Testis (tissue), 3 donors: ENCODE results near the gene CDH24. TPM values are rescaled to one million over a fixed set of nuclear protein-coding genes. Genes with fewer than 3 reads are reported as not detected.

Experiments
- DNase-seq: peaks from one replicate; pipeline ENCODE4 v3.0.0-alpha.2; 2019
- H3K27ac ChIP-seq, 2 donors: fragments of 200-600 bp; sonication (generic); one replicate each; pipeline ENCODE4 v1.5.1; 2019
- H3K27me3 ChIP-seq: fragments of 200-600 bp; sonication (generic); one replicate; pipeline ENCODE4 v1.5.1; 2019
- H3K36me3 ChIP-seq: fragments of 200-600 bp; sonication (generic); one replicate; pipeline ENCODE4 v1.5.1; 2017; ENCODE audit warnings: low read depth; ENCODE audit errors: missing control alignments
- H3K4me1 ChIP-seq: fragments of 200-600 bp; sonication (generic); one replicate; pipeline ENCODE4 v1.5.1; 2019
- H3K4me3 ChIP-seq, 2 donors: fragments of 200-600 bp; sonication (generic); one replicate each; pipeline ENCODE4 v1.5.1; 2017 to 2019
- H3K9me3 ChIP-seq: fragments of 200-600 bp; sonication (generic); one replicate; pipeline ENCODE4 v1.5.1; 2017
- CTCF ChIP-seq, 3 experiments: fragments of 450-650 bp in 2 of 3; fragments of 200-600 bp in 1 of 3; sonication (generic) in 1 of 3; IDR thresholded peaks; one replicate each; pipeline ENCODE4 v1.5.1; 2016 to 2019; ENCODE audit warnings: antibody characterized with exemption in 3 of 3, mild to moderate bottlenecking in 2 of 3, moderate library complexity in 1 of 3
- POLR2A ChIP-seq: fragments of 450-650 bp; IDR thresholded peaks from one replicate; pipeline ENCODE4 v1.6.1; 2017; ENCODE audit warnings: antibody characterized with exemption, mild to moderate bottlenecking, moderate library complexity
- WGBS, 2 donors: methylation state at CpG; one replicate each; pipeline ENCODE4 v1.1.5; 2018; 5-methylcytosine and 5-hydroxymethylcytosine counted together
- intact Hi-C: fragments of 100-400 bp; cut with DNase I; formaldehyde crosslinking; loops from one replicate; pipeline ENCODE4 v1.15.1; 2023; ENCODE audit warnings: low total_unique reads
- polyA plus RNA-seq: library from polyadenylated mRNA; stranded (reverse); fragments of 350-450 nt; fragmentation: Illumina TruSeq; extraction: RNeasy Lipid Tissue Mini Kit (QIAGEN cat#74804); gene quantifications from one replicate; pipeline ENCODE4 v1.2.3, GENCODE V29; 2014; ENCODE audit warnings: low read depth, low replicate concordance; ENCODE audit not compliant: insufficient read depth
- total RNA-seq, 2 donors: library from RNA; depleted of rRNA; stranded (reverse); fragments of >200 nt; gene quantifications; one replicate each; pipeline ENCODE4 v1.2.3, GENCODE V29; 2016

Gene CDH24
- total and polyA plus RNA-seq, 3 donors from 2014 or later = 3.9 to 10.2 (median 10.2) TPM

GRCh38 chr14:23104070-23104590 lies 46.8 kb upstream of the CDH24 start:
- TF ChIP-seq POLR2A (no peak), CTCF (IDR thresholded peaks at IDR 0.05) (no peak)
- intact Hi-C loops = no loop called here

GRCh38 chr14:23103581-23103980 lies 46.3 kb upstream of the CDH24 start:
- DNase-seq = no peak
- WGBS, 2 donors = 84 to 86% methylated on average over 4 of the region's 4 CpGs
- H3K36me3 ChIP-seq = no peaks in the 10 kb centered on the region
- intact Hi-C loops = no loop called here
- H3K9me3 ChIP-seq = no peaks in the 10 kb centered on the region
- H3K27me3 ChIP-seq = no peaks in the 10 kb centered on the region
- no peaks in the 10 kb centered on the region for H3K4me1 ChIP-seq
- H3K27ac ChIP-seq = no peak overlapping the region
- TF ChIP-seq CTCF (IDR thresholded peaks at IDR 0.05) (no peak), POLR2A (no peak)
- no peak overlapping the region for H3K4me3 ChIP-seq

More at GRCh38 chr14:23104070-23104590, 46.8 kb upstream of the CDH24 start:
- Histone ChIP-seq H3K27me3 (no peaks in the 10 kb centered on the region), H3K36me3 (no peaks in the 10 kb centered on the region), H3K9me3 (no peaks in the 10 kb centered on the region), H3K4me1 (no peaks in the 10 kb centered on the region), H3K27ac (no peak overlapping the region), H3K4me3 (no peak overlapping the region)
- WGBS, 2 donors = 90 to 93% methylated on average over 4 to 6 of the region's 6 CpGs
- no peak for DNase-seq

- no peak overlapping the region for H3K4me3 ChIP-seq
- no peaks in the 10 kb centered on the region for H3K36me3 ChIP-seq
- TF ChIP-seq POLR2A (no peak), CTCF (IDR thresholded peaks at IDR 0.05) (no peak)
- intact Hi-C loops = no loop called here
- no peaks in the 10 kb centered on the region for H3K27me3 ChIP-seq
- DNase-seq = no peak
- H3K9me3 ChIP-seq = no peaks in the 10 kb centered on the region
- no peak overlapping the region for H3K27ac ChIP-seq
- WGBS, 2 donors = 83 to 89% methylated on average over 2 of the region's 2 CpGs
- no peaks in the 10 kb centered on the region for H3K4me1 ChIP-seq
Observed at GRCh38 chr14:23102801-23103200, 45.5 kb upstream of the CDH24 start.

GRCh38 chr14:23101986-23102625 lies 44.8 kb upstream of the CDH24 start:
- 63 to 74% methylated on average over 10 of the region's 10 CpGs for WGBS, 2 donors
- Histone ChIP-seq H3K27ac (no peak overlapping the region), H3K4me1 (no peaks in the 10 kb centered on the region), H3K27me3 (no peaks in the 10 kb centered on the region), H3K36me3 (no peaks in the 10 kb centered on the region), H3K4me3 (no peak overlapping the region), H3K9me3 (no peaks in the 10 kb centered on the region)
- TF ChIP-seq CTCF (IDR thresholded peaks at IDR 0.05) (no peak), POLR2A (no peak)
- intact Hi-C loops = no loop called here
- no peak for DNase-seq
